Right atrium auricular region (tissue), 2 donors: ENCODE data around the gene FAM83F. TPM values are rescaled to one million over a fixed set of nuclear protein-coding genes. Genes with fewer than 3 reads are reported as not detected.

Source experiments
- DNase-seq: peaks from one replicate; pipeline ENCODE4 v3.0.0-alpha.2; 2019; ENCODE audit warnings: low spot score
- H3K27ac ChIP-seq, 2 donors: fragments of 200-600 bp; sonication (generic); 1 replicate in 1 of 2; 2 replicates in 1 of 2; pipeline ENCODE4 v1.5.1; 2016 to 2019
- H3K27me3 ChIP-seq, 2 donors: fragments of 200-600 bp; sonication (generic); one replicate each; pipeline versions ENCODE4 v1.5.1 to v1.6.0; 2017 to 2019
- H3K36me3 ChIP-seq: fragments of 200-600 bp; sonication (generic); one replicate; pipeline ENCODE4 v1.5.1; 2016
- H3K4me1 ChIP-seq, 2 donors: fragments of 200-600 bp; sonication (generic); one replicate each; pipeline versions ENCODE4 v1.5.1 to v1.6.0; 2017 to 2019
- H3K4me3 ChIP-seq, 2 donors: fragments of 200-600 bp; sonication (generic); 1 replicate in 1 of 2; 2 replicates in 1 of 2; pipeline ENCODE4 v1.5.1; 2017 to 2019; ENCODE audit warnings: mild to moderate bottlenecking in 1 of 2, moderate library complexity in 1 of 2
- H3K9me3 ChIP-seq, 2 donors: fragments of 200-600 bp; sonication (generic); one replicate each; pipeline ENCODE4 v1.5.1; 2019
- CTCF ChIP-seq, 2 donors: fragments of 200-600 bp; sonication (generic); IDR thresholded peaks; one replicate each; pipeline ENCODE4 v1.5.1; 2019; ENCODE audit warnings: antibody characterized with exemption in 2 of 2
- total RNA-seq, 2 donors: library from RNA; depleted of rRNA; stranded (reverse); fragments of >200 nt; gene quantifications; one replicate each; pipeline ENCODE4 v1.1.0, GENCODE V29; 2016

FAM83F gene
- total RNA-seq, 2 donors from 2014 or later: 4.4 to 4.6 TPM

- Histone ChIP-seq H3K36me3 (no peaks in the 10 kb centered on the region), H3K27me3 (no peaks in the 10 kb centered on the region), H3K4me3 (no peak overlapping the region), H3K27ac (no peak overlapping the region), H3K9me3 (no peaks in the 10 kb centered on the region), H3K4me1 (peaks cover 0 to 9% of the 10 kb centered on the region in 2 donors)
- TF ChIP-seq CTCF (IDR thresholded peaks at IDR 0.05): no peak
- DNase-seq: no peak
Observed at GRCh38 chr22:40077646-40078016, 82.9 kb downstream of the FAM83F start.

- Histone ChIP-seq H3K27ac (no peak overlapping the region), H3K36me3 (no peaks in the 10 kb centered on the region), H3K4me3 (no peak overlapping the region), H3K9me3 (no peaks in the 10 kb centered on the region), H3K27me3 (no peaks in the 10 kb centered on the region), H3K4me1 (peaks cover 0 to 27% of the 10 kb centered on the region in 2 donors)
- TF ChIP-seq CTCF (IDR thresholded peaks at IDR 0.05): no peak
- no peak for DNase-seq
Observed at GRCh38 chr22:40081662-40082061, 86.9 kb downstream of the FAM83F start.

- no peak overlapping the region for H3K27ac ChIP-seq
- peaks cover 0 to 27% of the 10 kb centered on the region in 2 donors for H3K4me1 ChIP-seq
Observed at GRCh38 chr22:40082184-40082583, 87.4 kb downstream of the FAM83F start.

GRCh38 chr22:40083794-40084193 lies 89.0 kb downstream of the FAM83F start:
- no peaks in the 10 kb centered on the region for H3K27me3 ChIP-seq
- H3K36me3 ChIP-seq: no peaks in the 10 kb centered on the region
- H3K9me3 ChIP-seq: no peaks in the 10 kb centered on the region
- H3K4me3 ChIP-seq: no peak overlapping the region
- DNase-seq: no peak
- TF ChIP-seq CTCF (IDR thresholded peaks at IDR 0.05): no peak
- H3K27ac ChIP-seq: no peak overlapping the region
- H3K4me1 ChIP-seq: peaks cover 0 to 27% of the 10 kb centered on the region in 2 donors

More at GRCh38 chr22:40082184-40082583, 87.4 kb downstream of the FAM83F start:
- Histone ChIP-seq H3K4me3 (no peak overlapping the region), H3K27me3 (no peaks in the 10 kb centered on the region), H3K9me3 (no peaks in the 10 kb centered on the region), H3K36me3 (no peaks in the 10 kb centered on the region)
- no peak for TF ChIP-seq CTCF (IDR thresholded peaks at IDR 0.05)
- no peak for DNase-seq

- TF ChIP-seq CTCF (IDR thresholded peaks at IDR 0.05): no peak
- DNase-seq: no peak
- Histone ChIP-seq H3K27me3 (no peaks in the 10 kb centered on the region), H3K4me3 (no peak overlapping the region), H3K27ac (no peak overlapping the region), H3K4me1 (peaks cover 0 to 27% of the 10 kb centered on the region in 2 donors), H3K36me3 (no peaks in the 10 kb centered on the region), H3K9me3 (no peaks in the 10 kb centered on the region)
Observed at GRCh38 chr22:40084246-40084645, 89.5 kb downstream of the FAM83F start.

GRCh38 chr22:40088818-40089217 lies 94.1 kb downstream of the FAM83F start:
- H3K27ac ChIP-seq: no peak overlapping the region
- no peak overlapping the region for H3K4me3 ChIP-seq
- H3K27me3 ChIP-seq: no peaks in the 10 kb centered on the region
- no peaks in the 10 kb centered on the region for H3K9me3 ChIP-seq
- TF ChIP-seq CTCF (IDR thresholded peaks at IDR 0.05): no peak
- DNase-seq: no peak
- H3K36me3 ChIP-seq: no peaks in the 10 kb centered on the region
- H3K4me1 ChIP-seq: peaks cover 0 to 10% of the 10 kb centered on the region in 2 donors
